CD4-positive, alpha-beta T cell treated with Interleukin-2 at 100 ng/mL for 4 hours (primary cell): Measurements from ENCODE around the gene B4GALT4.
"Not testable (repeated sequence)": the region's sequence is repeated elsewhere in the genome, so short reads cannot be mapped to it uniquely, and the experiment has no call there.

Experiments used
- DNase-seq: peaks from one replicate; pipeline ENCODE4 v3.0.0-alpha.2; 2020; ENCODE audit warnings: low spot score

B4GALT4 gene

GRCh38 chr3:119195911-119196310 is 44.8 kb downstream of the B4GALT4 start:
- DNase-seq, result no peak

DNA sequence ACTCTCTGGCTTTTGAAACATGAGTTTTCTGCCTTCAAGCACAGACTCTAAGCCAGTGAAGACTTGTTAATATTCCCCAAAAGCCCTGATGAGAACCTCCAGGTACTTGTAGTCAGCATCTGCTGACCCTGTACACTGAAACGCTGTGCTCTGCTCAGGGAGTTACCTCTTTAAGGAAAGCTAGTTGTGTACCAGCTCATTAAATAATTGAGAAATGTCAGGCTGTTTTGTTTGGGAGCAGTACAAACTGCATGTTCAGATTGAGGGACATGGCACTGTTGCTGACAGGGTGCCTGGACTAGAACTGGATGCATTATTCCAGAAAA is 45.6 kb downstream of the B4GALT4 start:
- no peak for DNase-seq

DNA sequence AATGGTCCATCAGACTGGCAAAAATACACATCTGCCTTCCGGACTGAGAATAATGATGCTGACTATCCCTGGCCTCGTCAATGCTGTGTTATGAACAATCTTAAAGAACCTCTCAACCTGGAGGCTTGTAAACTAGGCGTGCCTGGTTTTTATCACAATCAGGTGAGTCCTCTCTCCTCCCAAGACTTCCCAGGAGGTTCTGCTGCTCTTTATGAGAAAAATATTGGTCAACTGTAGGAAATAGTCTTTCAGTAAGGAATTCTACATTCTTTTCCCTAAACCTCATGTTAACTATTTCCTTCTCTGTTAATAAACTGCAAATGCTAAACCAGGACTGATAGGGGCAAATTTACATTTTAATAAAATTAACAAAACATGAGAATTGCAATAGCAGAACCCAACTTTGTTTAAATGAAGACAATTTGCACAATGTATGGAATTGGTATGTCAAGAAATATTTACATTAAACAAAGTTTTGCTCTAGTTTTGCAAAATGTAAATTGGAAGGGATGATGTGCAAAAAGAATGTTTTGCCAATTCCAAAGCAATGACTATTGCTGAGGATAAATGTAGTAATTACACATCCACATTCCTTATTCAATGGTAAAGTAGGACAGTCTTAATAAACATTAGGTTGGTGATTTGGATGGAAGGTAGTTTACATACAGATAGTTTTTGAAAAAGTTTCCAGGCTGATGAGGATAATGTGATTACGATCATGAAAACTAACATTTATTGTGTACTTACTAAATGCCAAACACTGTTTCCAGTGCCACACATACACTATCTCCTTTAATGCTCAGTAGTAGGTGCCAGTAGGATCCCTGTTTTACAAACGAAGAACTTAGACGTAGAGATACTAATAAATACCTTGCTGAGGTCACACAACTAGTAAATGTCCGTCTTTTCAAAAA is 46.2 kb downstream of the B4GALT4 start:
- no peak for DNase-seq

- no peak for DNase-seq
These were observed 48.9 kb downstream of the B4GALT4 start for GRCh38 chr3:119191800-119192199.

DNA sequence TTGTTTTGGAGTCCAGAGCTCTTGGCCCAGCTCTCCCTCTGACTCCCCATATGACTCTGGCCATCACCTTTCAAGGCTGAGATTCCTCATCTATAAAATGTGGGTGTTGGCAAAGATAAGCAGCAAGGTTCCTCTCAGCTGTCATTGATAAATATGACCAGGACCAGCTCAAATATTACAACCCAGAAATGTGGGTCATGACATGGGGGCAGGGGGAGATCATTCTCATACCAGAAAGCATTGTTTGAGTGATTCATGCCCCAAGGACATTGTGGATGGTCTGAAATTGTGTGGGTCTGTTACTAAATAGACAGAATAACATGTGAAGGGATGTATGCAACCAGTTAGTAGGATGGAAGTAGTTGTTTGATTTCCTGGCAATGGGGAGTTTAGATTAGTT is 53.4 kb downstream of the B4GALT4 start:
- DNase-seq, result no peak

DNA sequence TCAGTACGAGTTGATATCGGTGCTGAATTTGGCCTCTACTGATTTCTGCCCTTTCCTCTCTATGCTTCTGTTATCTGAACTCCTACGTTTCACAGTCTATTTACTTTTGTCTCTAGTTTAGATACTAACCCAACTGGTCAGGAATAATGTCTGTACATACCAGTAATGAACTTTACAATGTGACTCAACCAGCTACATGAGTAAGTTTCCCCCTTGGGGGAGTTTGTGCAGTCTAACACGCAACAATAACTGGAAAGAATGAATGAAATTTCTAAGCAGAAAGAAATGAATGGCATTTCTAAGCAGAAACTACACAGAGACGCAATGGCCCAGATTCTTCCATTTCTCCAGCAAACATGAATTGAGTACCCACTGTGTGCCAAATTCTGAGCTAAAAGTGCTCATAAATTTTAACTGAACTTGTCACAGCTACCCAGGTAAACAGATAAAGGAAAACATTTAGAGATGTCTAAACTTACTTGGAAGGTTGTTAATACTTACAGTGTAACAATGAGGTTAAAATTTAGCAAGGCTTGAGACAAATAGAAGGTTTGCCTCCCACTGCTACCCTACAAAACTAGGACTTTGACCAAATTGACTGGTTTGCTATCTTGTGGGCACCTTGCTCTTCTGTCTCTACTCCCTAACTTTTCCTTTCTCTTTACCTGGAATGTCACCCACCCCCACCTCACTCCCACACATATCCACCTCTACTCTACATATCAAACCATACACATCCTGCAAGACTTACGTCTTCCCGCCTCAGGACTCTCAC is 55.7 kb downstream of the B4GALT4 start:
- no peak for DNase-seq

DNA sequence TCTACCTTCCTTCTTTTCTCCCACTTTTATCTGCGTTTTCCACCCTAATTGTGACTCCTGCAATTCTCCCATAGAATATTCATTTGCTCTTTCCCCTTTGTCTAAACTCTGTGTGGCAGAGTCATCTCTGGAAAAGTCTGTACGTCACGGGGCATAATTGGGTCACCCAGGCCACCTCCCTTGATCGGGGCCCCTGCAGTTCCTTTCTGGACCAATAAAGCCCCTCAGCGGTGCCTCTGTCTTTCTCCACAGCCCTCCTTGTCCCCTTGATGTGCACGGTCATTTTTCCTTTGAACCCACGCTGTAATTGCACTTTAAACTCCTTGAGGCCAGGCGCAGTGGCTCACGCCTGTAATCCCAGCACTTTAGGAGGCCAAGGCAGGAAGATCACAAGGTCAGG is 56.6 kb downstream of the B4GALT4 start:
- no peak for DNase-seq

GRCh38 chr3:119181765-119182164 is 58.9 kb downstream of the B4GALT4 start:
- DNase-seq, result no peak

DNA sequence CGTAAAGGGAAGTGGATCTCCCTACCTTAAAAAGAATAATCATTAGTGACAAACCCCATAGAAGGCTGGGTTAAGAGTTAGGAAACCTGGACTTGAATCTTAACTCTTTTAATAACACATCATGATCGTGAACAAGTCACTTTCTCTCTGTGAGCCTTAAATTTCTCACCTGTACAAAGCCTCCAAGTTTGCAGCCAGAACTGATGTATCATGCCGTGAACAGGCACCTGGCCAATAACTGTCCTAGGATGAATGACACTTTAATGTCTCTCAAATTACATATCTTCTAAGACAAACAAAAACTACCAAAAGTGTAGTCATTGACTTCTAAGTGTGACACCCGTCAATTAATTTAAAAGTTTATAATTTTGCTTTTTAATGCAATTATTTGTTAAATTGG is 63.4 kb downstream of the B4GALT4 start:
- no peak for DNase-seq

DNA sequence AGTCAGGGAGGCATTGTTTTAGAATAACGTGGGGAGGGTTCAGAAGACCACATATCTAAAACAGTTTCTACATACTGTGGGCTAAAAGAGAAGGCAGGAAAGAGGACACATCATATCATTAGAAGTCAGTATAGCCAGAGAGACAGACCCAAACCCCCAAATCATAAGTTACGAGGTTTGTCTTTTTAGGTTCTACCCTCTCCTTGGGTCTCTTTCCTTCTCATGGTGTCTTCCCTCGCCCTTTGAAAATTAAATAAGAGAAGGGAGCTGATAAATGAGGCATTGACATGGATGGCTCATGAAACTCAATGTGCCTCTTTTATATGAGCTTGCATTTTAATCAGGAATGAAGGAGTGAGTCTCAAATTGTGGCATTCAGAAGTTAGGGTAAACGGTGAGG is 63.9 kb downstream of the B4GALT4 start:
- no peak for DNase-seq

DNA sequence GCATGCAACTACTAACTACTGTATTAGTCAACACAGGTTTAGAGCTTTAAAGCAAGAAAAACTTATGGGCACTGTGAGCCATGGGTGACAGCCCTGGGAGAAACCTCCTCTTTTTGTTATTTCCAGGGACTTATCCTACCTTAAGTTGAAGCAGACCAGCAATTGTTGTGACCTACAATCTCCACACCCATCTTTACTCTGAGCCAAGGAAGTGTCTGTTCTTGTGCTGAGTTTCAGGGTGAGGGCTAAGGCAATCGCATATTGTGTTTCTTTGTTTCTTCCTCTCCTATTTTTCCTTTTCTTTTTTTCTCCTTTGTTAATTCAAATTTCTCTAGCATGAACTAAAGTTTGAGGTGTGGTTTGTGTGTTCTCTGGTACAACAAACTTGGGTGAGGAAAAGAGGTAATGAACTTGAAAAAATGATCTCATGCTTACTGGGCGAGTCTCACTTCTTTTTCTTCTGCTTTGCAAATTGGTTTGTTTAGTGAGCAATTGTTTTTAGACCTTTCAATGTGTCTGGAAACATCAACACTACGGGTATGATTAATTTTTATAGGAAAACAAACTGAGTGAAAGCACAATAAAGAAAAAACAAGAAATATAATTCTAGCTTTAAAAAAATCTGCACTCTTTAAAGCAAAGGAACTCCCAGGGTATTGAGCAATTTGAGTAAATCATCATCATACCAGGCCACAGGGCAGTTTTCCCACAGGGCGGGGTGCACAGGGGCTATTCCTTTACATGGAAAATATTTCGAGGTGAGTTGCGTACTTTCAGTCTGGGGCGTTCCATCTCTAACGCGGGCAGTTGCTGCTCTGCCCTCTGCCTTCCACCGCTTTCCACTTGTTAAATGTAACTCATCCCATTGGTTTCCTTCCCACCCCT is 64.6 kb downstream of the B4GALT4 start:
- DNase-seq, result no peak

GRCh38 chr3:119173325-119173724 is 67.4 kb downstream of the B4GALT4 start, which contains the start of gene UPK1B:
Gene UPK1B, plus strand, starts transcription at chr3:119173598. Its CDS starts 13,144 bp downstream, at chr3:119186742.
- DNase-seq, result no peak

GRCh38 chr3:119170821-119171220 is 69.9 kb downstream of the B4GALT4 start:
- no peak for DNase-seq

DNA sequence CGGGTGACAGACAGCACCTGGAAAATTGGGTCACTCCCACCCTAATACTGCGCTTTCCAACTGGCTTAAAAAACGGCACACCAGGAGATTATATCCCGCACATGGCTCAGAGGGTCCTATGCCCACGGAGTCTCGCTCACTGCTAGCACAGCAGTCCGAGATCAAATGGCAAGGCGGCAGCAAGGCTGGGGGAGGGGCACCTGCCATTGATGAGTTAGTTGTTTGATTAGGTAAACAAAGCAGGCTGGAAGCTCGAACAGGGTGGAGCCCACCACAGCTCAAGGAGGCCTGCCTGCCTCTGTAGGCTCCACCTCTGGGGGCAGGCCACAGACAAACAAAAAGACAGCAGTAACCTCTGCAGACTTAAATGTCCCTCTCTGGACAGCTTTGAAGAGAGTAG is 75.9 kb downstream of the B4GALT4 start:
- not testable (repeated sequence) for DNase-seq
